HepG2 (cell line): ENCODE data around the gene TRIM25. TPM values are rescaled to one million over a fixed set of nuclear protein-coding genes. Genes with fewer than 3 reads are reported as not detected.

Source experiments
- ATF5 ChIP-seq: sonication (generic); formaldehyde crosslinking; IDR thresholded peaks from 2 replicates; pipeline ENCODE4 v1.4.0; 2020; ENCODE audit warnings: mild to moderate bottlenecking, low read depth, missing genetic modification reagents
- CBFB ChIP-seq: sonication (generic); formaldehyde crosslinking; IDR thresholded peaks from 2 replicates; pipeline ENCODE4 v1.4.0; 2020; ENCODE audit warnings: missing genetic modification reagents
- DR1 ChIP-seq: sonication (generic); formaldehyde crosslinking; IDR thresholded peaks from 2 replicates; pipeline ENCODE4 v1.8.0; 2021; ENCODE audit warnings: mild to moderate bottlenecking, missing genetic modification reagents, inconsistent platforms
- ELF3 ChIP-seq: IDR thresholded peaks from 2 replicates; pipeline ENCODE4 v1.6.1; 2016; ENCODE audit warnings: missing genetic modification reagents, missing compliant biosample characterization
- HES4 ChIP-seq: sonication (generic); formaldehyde crosslinking; IDR thresholded peaks from 2 replicates; pipeline ENCODE4 v1.9.0; 2021; ENCODE audit warnings: mild to moderate bottlenecking, missing genetic modification reagents, borderline replicate concordance
- HNF1B ChIP-seq: sonication (generic); formaldehyde crosslinking; IDR thresholded peaks from 2 replicates; pipeline ENCODE4 v1.5.1; 2020; ENCODE audit warnings: mild to moderate bottlenecking, moderate library complexity, missing genetic modification reagents
- HNRNPH1 ChIP-seq: fragments of 200-400 bp; formaldehyde crosslinking; optimal IDR thresholded peaks from 2 replicates; pipeline ENCODE3; 2017; ENCODE audit warnings: mild to moderate bottlenecking, low read depth, low read length
- HOXA9 ChIP-seq: sonication (generic); formaldehyde crosslinking; IDR thresholded peaks from 2 replicates; pipeline ENCODE4 v1.8.1; 2022; ENCODE audit warnings: missing genetic modification reagents, mild to moderate bottlenecking, moderate library complexity, borderline replicate concordance
- IKZF1 ChIP-seq: fragments of 450-650 bp; IDR thresholded peaks from 2 replicates; pipeline ENCODE4 v1.7.1; 2016
- JDP2 ChIP-seq: sonication (generic); formaldehyde crosslinking; IDR thresholded peaks from 2 replicates; pipeline ENCODE4 v1.8.1; 2022; ENCODE audit warnings: missing genetic modification reagents, borderline replicate concordance
- KDM3A ChIP-seq: IDR thresholded peaks from 2 replicates; pipeline ENCODE4 v1.6.1; 2018; ENCODE audit warnings: low read depth, missing compliant biosample characterization
- MED1 ChIP-seq: sonication (generic); formaldehyde crosslinking; IDR thresholded peaks from 2 replicates; pipeline ENCODE4 v1.4.0; 2020; ENCODE audit warnings: missing genetic modification reagents
- MXI1 ChIP-seq: IDR thresholded peaks from 3 replicates; pipeline ENCODE4 v1.6.1; 2012; ENCODE audit warnings: low read depth, low read length, inconsistent platforms, borderline replicate concordance
- NFE2 ChIP-seq: sonication (generic); formaldehyde crosslinking; IDR thresholded peaks from 2 replicates; pipeline ENCODE4 v1.4.0; 2020; ENCODE audit warnings: missing genetic modification reagents
- PBX2 ChIP-seq: IDR thresholded peaks from 2 replicates; pipeline ENCODE4 v1.6.1; 2016; ENCODE audit warnings: control low read depth
- PLRG1 ChIP-seq: fragments of 450-650 bp; conservative IDR thresholded peaks from 2 replicates; pipeline ENCODE4 v1.6.1; 2016
- SKI ChIP-seq: fragments of 450-650 bp; IDR thresholded peaks from one replicate; pipeline ENCODE4 v1.6.1; 2018; ENCODE audit warnings: mild to moderate bottlenecking; ENCODE audit not compliant: partially characterized antibody
- SP1 ChIP-seq, 2 experiments: fragments of 450-650 bp in 1 of 2; sonication (generic) in 1 of 2; formaldehyde crosslinking in 1 of 2; IDR thresholded peaks; 2 replicates each; pipeline versions ENCODE4 v1.4.0 to v1.6.1; 2016 to 2020; ENCODE audit warnings: missing genetic modification reagents in 1 of 2
- ZFP41 ChIP-seq: sonication (generic); formaldehyde crosslinking; IDR thresholded peaks from 2 replicates; pipeline ENCODE4 v1.4.0; 2020; ENCODE audit warnings: mild to moderate bottlenecking, missing genetic modification reagents, borderline replicate concordance
- ZNF143 ChIP-seq: sonication (generic); formaldehyde crosslinking; IDR thresholded peaks from 2 replicates; pipeline ENCODE4 v1.4.0; 2020; ENCODE audit warnings: missing genetic modification reagents
- ZNF205 ChIP-seq: IDR thresholded peaks from 2 replicates; pipeline ENCODE4 v1.6.1; 2018; ENCODE audit warnings: missing biosample characterization, missing genetic modification reagents
- ZNF274 ChIP-seq: sonication (generic); formaldehyde crosslinking; IDR thresholded peaks from 2 replicates; pipeline ENCODE4 v1.5.1; 2020; ENCODE audit warnings: mild to moderate bottlenecking, missing genetic modification reagents
- ZNF326 ChIP-seq: sonication (generic); formaldehyde crosslinking; IDR thresholded peaks from 2 replicates; pipeline ENCODE4 v1.4.0; 2020; ENCODE audit warnings: missing genetic modification reagents, borderline replicate concordance
- ZNF775 ChIP-seq: sonication (generic); formaldehyde crosslinking; IDR thresholded peaks from 2 replicates; pipeline ENCODE4 v1.4.0; 2020; ENCODE audit warnings: missing genetic modification reagents, mild to moderate bottlenecking, moderate library complexity, borderline replicate concordance
- ZNF782 ChIP-seq: sonication (generic); formaldehyde crosslinking; IDR thresholded peaks from 2 replicates; pipeline ENCODE4 v1.4.0; 2020; ENCODE audit warnings: missing genetic modification reagents, mild to moderate bottlenecking, borderline replicate concordance
- ZNF850 ChIP-seq: sonication (generic); formaldehyde crosslinking; conservative IDR thresholded peaks from 2 replicates; pipeline ENCODE4 v1.9.0; 2021; ENCODE audit warnings: mild to moderate bottlenecking, missing genetic modification reagents
- ZNF878 ChIP-seq: sonication (generic); formaldehyde crosslinking; IDR thresholded peaks from 2 replicates; pipeline ENCODE4 v1.8.1; 2023; ENCODE audit warnings: mild to moderate bottlenecking, missing genetic modification reagents, moderate library complexity
- ZSCAN22 ChIP-seq: sonication (generic); formaldehyde crosslinking; IDR thresholded peaks from 2 replicates; pipeline ENCODE4 v1.4.0; 2020; ENCODE audit warnings: mild to moderate bottlenecking, missing genetic modification reagents
- polyA plus RNA-seq, 8 experiments: library from polyadenylated mRNA; depleted of rRNA in 3 of 8; stranded (reverse) in 7 of 8; unstranded in 1 of 8; fragments of >200 nt; fragmentation: Illumina TruSeq in 4 of 8; extraction: Trizol in 4 of 8; gene quantifications; 2 replicates each; pipeline versions ENCODE4 v1.2.1 to v1.2.3, GENCODE V29; 2011 to 2016; ENCODE audit warnings: low read depth in 4 of 8, missing spikeins in 1 of 8, mixed read lengths in 1 of 8; ENCODE audit not compliant: insufficient read depth in 1 of 8
- total RNA-seq, 5 experiments: library from RNA; depleted of rRNA; stranded (reverse); fragments of >200 nt; fragmentation: Illumina TruSeq; extraction: Trizol; gene quantifications; 2 replicates each; pipeline ENCODE4 v1.2.3, GENCODE V29; 2016; ENCODE audit warnings: low read depth in 1 of 5
- TF ChIP-seq, protein P1 (sequence below): sonication (generic); formaldehyde crosslinking; IDR thresholded peaks from 2 replicates; pipeline ENCODE4 v1.8.0; 2022; ENCODE audit warnings: mild to moderate bottlenecking, missing genetic modification reagents

The TRIM25 gene
- total and polyA plus RNA-seq, 2 of the 13 experiments (the other 11 are each of a cell fraction or from before 2014, with no cell fraction given) = 30.8 to 42.2 TPM

DNA sequence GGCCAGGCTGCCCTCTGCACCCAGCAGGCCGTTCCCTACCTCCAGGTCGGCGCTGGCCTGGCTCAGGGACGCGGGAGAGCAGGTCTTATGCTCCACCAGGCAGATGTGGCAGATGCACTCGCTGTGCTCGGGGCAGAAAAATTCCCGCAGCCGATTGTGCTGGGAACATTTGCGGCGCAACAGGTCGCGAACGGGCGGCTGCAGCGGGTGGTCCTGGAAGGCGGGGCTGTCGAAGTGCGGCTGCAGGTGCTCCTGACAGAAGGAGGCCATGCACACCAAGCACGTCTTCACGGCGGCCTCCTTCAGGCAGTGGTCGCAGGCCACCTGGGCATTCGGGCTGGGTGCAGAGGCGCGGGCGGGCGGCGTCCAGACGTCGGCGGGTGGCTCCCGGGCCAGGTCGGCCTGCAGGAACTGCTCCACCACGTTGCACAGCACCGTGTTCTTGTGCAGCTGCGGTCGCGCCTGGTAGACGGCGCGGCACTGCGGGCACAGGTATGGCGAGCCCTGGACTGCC is 439 bp downstream of the TRIM25 start (continued):
- no peak for TF ChIP-seq ATF5 (CRISPR knock-in tag)
- TF ChIP-seq ZNF143 (CRISPR knock-in tag) = no peak
- no peak for TF ChIP-seq ZNF326 (CRISPR knock-in tag)
- no peak for TF ChIP-seq ELF3 (CRISPR knock-in tag)
- no peak for TF ChIP-seq CBFB (CRISPR knock-in tag)
- no peak for TF ChIP-seq ZNF878
- no peak for TF ChIP-seq HNRNPH1
- no peak for TF ChIP-seq DR1 (CRISPR knock-in tag)
- TF ChIP-seq HES4 (CRISPR knock-in tag) = no peak
- TF ChIP-seq NFE2 (CRISPR knock-in tag) = no peak
- TF ChIP-seq ZFP41 = no peak; the same call in 1 of the 2 replicates
- no peak for TF ChIP-seq ZSCAN22
- TF ChIP-seq ZNF775 = no peak
- no peak for TF ChIP-seq MXI1
- no peak for TF ChIP-seq ZNF274 (CRISPR knock-in tag)
- TF ChIP-seq, protein P1, sequence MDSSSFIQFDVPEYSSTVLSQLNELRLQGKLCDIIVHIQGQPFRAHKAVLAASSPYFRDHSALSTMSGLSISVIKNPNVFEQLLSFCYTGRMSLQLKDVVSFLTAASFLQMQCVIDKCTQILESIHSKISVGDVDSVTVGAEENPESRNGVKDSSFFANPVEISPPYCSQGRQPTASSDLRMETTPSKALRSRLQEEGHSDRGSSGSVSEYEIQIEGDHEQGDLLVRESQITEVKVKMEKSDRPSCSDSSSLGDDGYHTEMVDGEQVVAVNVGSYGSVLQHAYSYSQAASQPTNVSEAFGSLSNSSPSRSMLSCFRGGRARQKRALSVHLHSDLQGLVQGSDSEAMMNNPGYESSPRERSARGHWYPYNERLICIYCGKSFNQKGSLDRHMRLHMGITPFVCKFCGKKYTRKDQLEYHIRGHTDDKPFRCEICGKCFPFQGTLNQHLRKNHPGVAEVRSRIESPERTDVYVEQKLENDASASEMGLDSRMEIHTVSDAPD (CRISPR knock-in tag) = no peak
- no peak; the same call in 1 of the 2 replicates for TF ChIP-seq HNF1B (CRISPR knock-in tag)
- no peak for TF ChIP-seq SKI
- no peak for TF ChIP-seq PBX2 (CRISPR knock-in tag)
- TF ChIP-seq ZNF205 (CRISPR knock-in tag) = peak; percentile 11; the same call in 1 of the 2 replicates
- no peak for TF ChIP-seq SP1 (IDR thresholded peaks at IDR 0.05)
- no peak for TF ChIP-seq SP1 (CRISPR knock-in tag; IDR thresholded peaks at IDR 0.05)
- 0 out of 2 replicates have a peak, but pooled peaks have one; percentile 6 for TF ChIP-seq KDM3A (CRISPR knock-in tag)
- no peak; the same call in 1 of the 2 replicates for TF ChIP-seq JDP2 (CRISPR knock-in tag)
- TF ChIP-seq ZNF782 (CRISPR knock-in tag) = 0 out of 2 replicates have a peak, but pooled peaks have one; percentile 4
- TF ChIP-seq MED1 (CRISPR knock-in tag) = no peak
- no peak for TF ChIP-seq PLRG1
- TF ChIP-seq IKZF1 = no peak
- 0 out of 2 replicates have a peak, but pooled peaks have one; percentile 48 for TF ChIP-seq HOXA9 (CRISPR knock-in tag)
- 0 out of 2 replicates have a peak, but pooled peaks have one; percentile 61 for TF ChIP-seq ZNF850 (CRISPR knock-in tag)
